Esophagus squamous epithelium (tissue), 5 donors: Measurements from ENCODE around the gene ASB11. TPM values are rescaled to one million over a fixed set of nuclear protein-coding genes. Genes with fewer than 3 reads are reported as not detected.

ENCODE experiments used
- DNase-seq: peaks from one replicate; lab custom pipeline; 2025; lab: John Stamatoyannopoulos, UW
- H3K27ac ChIP-seq, 4 donors: fragments of 200-600 bp; sonication (generic); one replicate each; pipeline ENCODE4 v1.5.1; 2016 to 2019; ENCODE audit warnings: mild to moderate bottlenecking in 1 of 4
- H3K27me3 ChIP-seq, 4 donors: fragments of 200-600 bp; sonication (generic); 1 replicate in 3 of 4; 2 replicates in 1 of 4; pipeline versions ENCODE4 v1.5.1 to v1.6.0; 2017 to 2021; ENCODE audit warnings: antibody characterized with exemption in 1 of 4
- H3K36me3 ChIP-seq, 3 donors: fragments of 200-600 bp; sonication (generic); one replicate each; pipeline ENCODE4 v1.5.1; 2016 to 2019
- H3K4me1 ChIP-seq, 3 donors: fragments of 200-600 bp; sonication (generic); one replicate each; pipeline ENCODE4 v1.5.1; 2017 to 2019
- H3K4me3 ChIP-seq, 4 donors: fragments of 200-600 bp; sonication (generic); 1 replicate in 3 of 4; 2 replicates in 1 of 4; pipeline ENCODE4 v1.5.1; 2016 to 2019; ENCODE audit warnings: mild to moderate bottlenecking in 2 of 4, moderate library complexity in 1 of 4
- H3K9me3 ChIP-seq, 3 donors: fragments of 200-600 bp; sonication (generic); one replicate each; pipeline ENCODE4 v1.5.1; 2016 to 2019
- CTCF ChIP-seq, 6 experiments: fragments of 450-650 bp in 4 of 6; fragments of 200-600 bp in 2 of 6; sonication (generic) in 2 of 6; IDR thresholded peaks; one replicate each; pipeline ENCODE4 v1.5.1; 2016 to 2019; ENCODE audit warnings: antibody characterized with exemption in 6 of 6, mild to moderate bottlenecking in 4 of 6, moderate library complexity in 4 of 6
- POLR2A ChIP-seq, 4 donors: fragments of 450-650 bp; IDR thresholded peaks; one replicate each; pipeline ENCODE4 v1.6.1; 2017; ENCODE audit warnings: antibody characterized with exemption in 4 of 4, mild to moderate bottlenecking in 4 of 4, moderate library complexity in 3 of 4
- WGBS, 2 donors: methylation state at CpG; one replicate each; pipeline ENCODE4 v1.1.5; 2018; 5-methylcytosine and 5-hydroxymethylcytosine counted together
- intact Hi-C: fragments of 100-400 bp; cut with DNase I; formaldehyde crosslinking; loops from one replicate; pipeline ENCODE4 v1.15.0; 2022
- total RNA-seq, 4 donors: library from RNA; depleted of rRNA; stranded (reverse); fragments of >200 nt; gene quantifications; one replicate each; pipeline ENCODE4 v1.1.0, GENCODE V29; 2016
- donor health status: DM: yes; HTN: yes; CAD: no.

The ASB11 gene
- total RNA-seq, 4 donors from 2014 or later = not detected

DNA sequence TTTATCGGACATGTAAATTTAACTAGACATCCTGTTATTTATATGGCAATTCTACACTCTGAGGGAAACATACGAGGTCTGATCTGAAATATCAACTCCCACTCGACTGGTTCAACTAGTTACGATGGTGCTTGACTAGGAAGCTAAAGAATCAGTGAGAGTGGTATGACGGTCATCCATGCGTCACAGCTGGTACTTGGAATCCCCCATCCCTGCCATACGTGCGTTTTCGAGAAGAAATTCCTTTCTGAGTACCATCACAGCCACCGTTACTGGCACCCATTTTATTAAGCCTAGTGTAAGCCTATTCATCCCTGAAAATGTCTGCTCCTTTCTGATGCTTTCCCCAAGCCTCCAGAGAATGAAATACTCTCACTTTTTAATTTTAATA, 20.6 kb upstream of the ASB11 start:
- Histone ChIP-seq H3K36me3 (peaks cover 0 to 11% (median 0%) of the 10 kb centered on the region in 3 donors), H3K4me1 (peaks cover 0 to 17% (median 5%) of the 10 kb centered on the region in 3 donors), H3K9me3 (no peaks in the 10 kb centered on the region), H3K27me3 (no peaks in the 10 kb centered on the region), H3K4me3 (peak overlapping the region; percentile 68 to 77 (median 72)), H3K27ac (peak overlapping the region; percentile 69 to 96 (median 82))
- DNase-seq = no peak
- TF ChIP-seq CTCF (IDR thresholded peaks at IDR 0.05) = no peak
- TF ChIP-seq POLR2A (IDR thresholded peaks at IDR 0.05) = no peak
- intact Hi-C loops = no loop called here
- 0 to 40% methylated on average over 10 of the region's 10 CpGs for WGBS, 2 donors

DNA sequence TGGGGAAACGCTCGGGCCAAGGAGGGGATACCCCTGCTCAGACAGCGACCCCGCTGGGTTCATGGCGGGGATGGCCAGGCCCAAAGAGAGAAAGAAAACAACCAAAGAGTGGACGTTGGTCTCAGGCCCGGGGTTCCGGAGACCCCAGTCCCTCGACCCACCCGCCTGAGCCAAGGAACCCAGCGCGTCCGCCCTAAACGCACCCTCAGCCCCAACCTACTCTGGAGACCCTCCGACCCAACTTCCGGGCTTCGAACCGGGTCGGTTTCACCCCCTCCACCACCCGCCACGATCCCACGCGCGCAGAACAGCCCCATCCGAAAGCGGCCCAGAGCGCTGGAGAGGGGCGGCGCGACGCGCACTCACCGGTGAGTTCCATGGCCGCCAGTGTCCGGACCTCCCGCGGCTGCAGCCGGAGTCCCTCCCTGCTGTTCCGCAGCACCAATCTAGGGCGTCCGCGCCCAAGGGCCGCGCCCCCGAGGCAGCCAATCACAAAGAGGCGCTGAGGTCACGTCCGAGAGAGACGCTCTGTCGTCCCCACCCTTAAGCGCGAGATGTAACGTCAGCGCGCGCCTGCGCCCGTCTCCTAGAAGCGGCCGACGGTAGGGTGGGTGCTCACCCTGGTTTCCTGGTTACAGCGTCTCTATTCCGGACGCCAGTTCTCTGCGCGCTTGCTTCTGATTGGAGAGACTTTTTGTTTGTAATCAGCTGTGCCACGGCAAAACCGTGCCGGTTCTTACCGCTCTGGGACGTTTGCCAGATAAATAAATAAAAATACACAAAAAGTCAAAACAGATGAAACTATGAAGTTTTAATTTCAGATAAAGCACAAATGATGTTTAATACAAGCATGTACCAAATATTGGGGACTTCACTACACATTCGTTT, 19.9 kb upstream of the ASB11 start, which contains the start of gene PIGA:
Gene PIGA (minus strand): TSS at position 389 of the 888 bp plus-strand sequence. CDS start 3,593 bp downstream, outside the sequence.
- TF ChIP-seq CTCF (IDR thresholded peaks at IDR 0.05) = no peak
- peak in 3 of 4 donors; percentile 46 to 93 (median 87) for TF ChIP-seq POLR2A (IDR thresholded peaks at IDR 0.05)
- intact Hi-C loops = no loop called here
- WGBS, 2 donors = 0 to 30% methylated on average over 1 to 27 of the region's 72 CpGs

DNA sequence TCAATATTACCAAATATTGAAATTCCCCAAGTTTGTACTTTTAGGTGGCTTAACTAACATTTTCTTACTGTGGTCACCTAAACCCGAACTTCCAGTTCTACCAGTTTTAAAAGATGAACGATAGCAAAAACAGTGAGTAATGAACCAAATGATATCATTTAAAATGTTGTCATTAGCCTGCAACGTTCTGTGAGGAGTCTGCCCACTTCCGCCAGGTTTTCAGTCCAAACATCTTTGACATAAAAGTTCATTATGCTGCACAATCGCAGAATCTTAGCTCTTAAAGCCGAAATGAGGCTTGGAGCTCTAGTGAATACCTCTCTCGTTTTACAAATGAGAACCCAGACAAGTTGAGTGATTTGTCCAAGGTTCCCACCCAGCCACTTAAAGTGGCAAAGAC, 19.1 kb upstream of the ASB11 start:
- H3K27ac ChIP-seq = peak overlapping the region; percentile 92 to 96 (median 94)
- WGBS, 2 donors = 18 to 37% methylated on average over 6 of the region's 7 CpGs
- H3K4me3 ChIP-seq = peak overlapping the region; percentile 68 to 77 (median 72)
- peaks cover 0 to 25% (median 0%) of the 10 kb centered on the region in 3 donors for H3K36me3 ChIP-seq
- peaks cover 0 to 17% (median 5%) of the 10 kb centered on the region in 3 donors for H3K4me1 ChIP-seq
- DNase-seq = no peak
- intact Hi-C loops = no loop called here
- TF ChIP-seq CTCF (IDR thresholded peaks at IDR 0.05) (no peak), POLR2A (IDR thresholded peaks at IDR 0.05) (no peak)
- H3K9me3 ChIP-seq = no peaks in the 10 kb centered on the region
- no peaks in the 10 kb centered on the region for H3K27me3 ChIP-seq

More for the DNA sequence above, 19.9 kb upstream of the ASB11 start, which contains the start of gene PIGA:
- peak within 1 kb of the TSS; percentile 68 to 77 (median 72) for H3K4me3 ChIP-seq
- no peaks in the 10 kb centered on the region for H3K27me3 ChIP-seq
- H3K36me3 ChIP-seq = peaks cover 0 to 17% (median 0%) of the 10 kb centered on the region in 3 donors
- H3K27ac ChIP-seq = peak within 1 kb of the TSS; percentile 92 to 96 (median 94)
- no peaks in the 10 kb centered on the region for H3K9me3 ChIP-seq
- H3K4me1 ChIP-seq = peaks cover 0 to 17% (median 5%) of the 10 kb centered on the region in 3 donors
- DNase-seq = peak; percentile 73

GRCh38 chrX:15328821-15329220, 13.4 kb upstream of the ASB11 start:
- WGBS, 2 donors = 19 to 28% methylated on average over 2 of the region's 2 CpGs
- intact Hi-C loops = no loop called here
- Histone ChIP-seq H3K4me1 (peaks cover 0 to 3% (median 0%) of the 10 kb centered on the region in 3 donors), H3K9me3 (no peaks in the 10 kb centered on the region), H3K27me3 (peaks cover 0 to 3% (median 0%) of the 10 kb centered on the region in 4 donors), H3K36me3 (peaks cover 0 to 53% (median 0%) of the 10 kb centered on the region in 3 donors), H3K27ac (no peak overlapping the region), H3K4me3 (no peak overlapping the region)
- DNase-seq = no peak
- no peak for TF ChIP-seq CTCF (IDR thresholded peaks at IDR 0.05)

DNA sequence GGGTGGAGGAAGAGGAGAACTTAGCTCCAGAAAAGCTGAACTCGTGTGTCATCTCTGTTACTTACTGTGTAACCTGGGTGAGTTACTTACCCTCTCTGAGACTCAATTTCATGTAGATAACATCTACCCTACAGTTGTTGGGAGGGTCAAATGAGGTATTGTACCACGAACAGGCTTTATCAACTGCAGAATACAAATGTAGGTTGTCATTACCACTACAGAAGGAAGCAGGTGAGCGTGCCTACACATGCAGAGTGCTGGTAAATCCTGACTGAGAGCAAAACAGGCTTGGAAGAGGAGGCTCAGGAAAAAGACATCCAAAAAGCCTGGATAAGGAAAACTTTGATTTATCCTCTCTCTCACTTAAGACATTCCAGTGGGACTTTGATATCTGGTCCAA, 12.7 kb upstream of the ASB11 start:
- Histone ChIP-seq H3K27ac (no peak overlapping the region), H3K4me1 (no peaks in the 10 kb centered on the region), H3K36me3 (peaks cover 0 to 60% (median 0%) of the 10 kb centered on the region in 3 donors), H3K4me3 (no peak overlapping the region), H3K9me3 (no peaks in the 10 kb centered on the region), H3K27me3 (peaks cover 0 to 3% (median 0%) of the 10 kb centered on the region in 4 donors)
- TF ChIP-seq POLR2A (IDR thresholded peaks at IDR 0.05) = no peak
- TF ChIP-seq CTCF (IDR thresholded peaks at IDR 0.05) = no peak
- no peak for DNase-seq
- intact Hi-C loops = no loop called here
- 52 to 75% methylated on average over 1 to 3 of the region's 3 CpGs for WGBS, 2 donors
